ENCODE data around the gene PTP4A2.

DNA sequence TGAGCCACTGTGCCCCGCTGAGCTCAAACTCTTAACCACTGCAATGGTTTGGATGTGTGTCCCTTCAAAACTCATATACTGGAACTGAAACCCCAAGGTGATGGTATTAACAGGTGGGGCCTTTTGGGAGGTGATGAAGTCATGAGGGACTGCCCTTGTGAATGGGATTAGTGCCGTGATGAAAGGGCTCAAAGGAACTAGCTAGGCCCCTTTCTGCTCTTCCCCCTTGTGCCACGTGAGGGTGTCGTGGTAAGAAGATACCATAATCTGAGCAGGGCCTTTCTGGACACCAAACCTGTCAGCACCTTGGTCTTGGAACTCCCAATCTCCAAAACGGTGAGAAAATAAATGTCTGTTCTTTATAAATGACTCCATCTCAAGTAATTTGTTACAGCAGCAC, 76.8 kb downstream of the PTP4A2 start:
- TF ChIP-seq CTCF (IDR thresholded peaks at IDR 0.05) (no peak), POLR2A (IDR thresholded peaks at IDR 0.05) (no peak)

Data from sigmoid colon (tissue), 3 donors.